ENCODE data around the gene FKBP1B.

- TF ChIP-seq, protein P1, sequence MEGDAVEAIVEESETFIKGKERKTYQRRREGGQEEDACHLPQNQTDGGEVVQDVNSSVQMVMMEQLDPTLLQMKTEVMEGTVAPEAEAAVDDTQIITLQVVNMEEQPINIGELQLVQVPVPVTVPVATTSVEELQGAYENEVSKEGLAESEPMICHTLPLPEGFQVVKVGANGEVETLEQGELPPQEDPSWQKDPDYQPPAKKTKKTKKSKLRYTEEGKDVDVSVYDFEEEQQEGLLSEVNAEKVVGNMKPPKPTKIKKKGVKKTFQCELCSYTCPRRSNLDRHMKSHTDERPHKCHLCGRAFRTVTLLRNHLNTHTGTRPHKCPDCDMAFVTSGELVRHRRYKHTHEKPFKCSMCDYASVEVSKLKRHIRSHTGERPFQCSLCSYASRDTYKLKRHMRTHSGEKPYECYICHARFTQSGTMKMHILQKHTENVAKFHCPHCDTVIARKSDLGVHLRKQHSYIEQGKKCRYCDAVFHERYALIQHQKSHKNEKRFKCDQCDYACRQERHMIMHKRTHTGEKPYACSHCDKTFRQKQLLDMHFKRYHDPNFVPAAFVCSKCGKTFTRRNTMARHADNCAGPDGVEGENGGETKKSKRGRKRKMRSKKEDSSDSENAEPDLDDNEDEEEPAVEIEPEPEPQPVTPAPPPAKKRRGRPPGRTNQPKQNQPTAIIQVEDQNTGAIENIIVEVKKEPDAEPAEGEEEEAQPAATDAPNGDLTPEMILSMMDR (IDR thresholded peaks at IDR 0.05; ENCODE audit: insufficient read depth, low read length, poor library complexity, severe bottlenecking) = no peak
- TF ChIP-seq EZH2phosphoT487 (conservative IDR thresholded peaks at IDR 0.05; ENCODE audit: low read length) = no peak
Measured at GRCh38 chr2:24022324-24022974, 27.1 kb upstream of the FKBP1B start.
